Skeletal muscle tissue (tissue), 4 donors: ENCODE results near the gene LAMA2. TPM values are rescaled to one million over a fixed set of nuclear protein-coding genes. Genes with fewer than 3 reads are reported as not detected.
A peak's percentile ranks its signal among the peaks of the same experiment; 100 is the strongest.

Source experiments
- H3K27ac ChIP-seq: one replicate; pipeline ENCODE4 v1.7.0; 2013; ENCODE audit warnings: mild to moderate bottlenecking, low read depth, low read length, inconsistent platforms
- H3K27me3 ChIP-seq, 3 donors: one replicate each; pipeline ENCODE4 v1.7.0; 2013; ENCODE audit warnings: low read length in 3 of 3; ENCODE audit not compliant: control insufficient read depth in 3 of 3, insufficient read depth in 3 of 3
- H3K36me3 ChIP-seq, 3 donors: one replicate each; pipeline ENCODE4 v1.7.0; 2013; ENCODE audit warnings: low read length in 3 of 3; ENCODE audit not compliant: control insufficient read depth in 3 of 3, insufficient read depth in 3 of 3
- H3K4me1 ChIP-seq, 3 donors: one replicate each; pipeline ENCODE4 v1.7.0; 2013; ENCODE audit warnings: low read length in 3 of 3, mild to moderate bottlenecking in 3 of 3; ENCODE audit not compliant: control insufficient read depth in 3 of 3, insufficient read depth in 3 of 3
- H3K4me3 ChIP-seq, 3 donors: one replicate each; pipeline ENCODE4 v1.7.0; 2013; ENCODE audit warnings: low read length in 3 of 3
- H3K9ac ChIP-seq, 3 donors: one replicate each; pipeline ENCODE4 v1.7.0; 2013; ENCODE audit warnings: low read length in 3 of 3, mild to moderate bottlenecking in 3 of 3, moderate library complexity in 2 of 3, low read depth in 1 of 3
- H3K9me3 ChIP-seq, 3 donors: one replicate each; pipeline ENCODE4 v1.7.0; 2013; ENCODE audit warnings: low read length in 3 of 3; ENCODE audit not compliant: control insufficient read depth in 3 of 3
- total RNA-seq: library from RNA; depleted of rRNA; stranded (reverse); fragments of >200 nt; gene quantifications from one replicate; pipeline ENCODE4 v1.2.3, GENCODE V29; 2014
- donor health status: Osteomylitis.

Gene LAMA2, protein sequence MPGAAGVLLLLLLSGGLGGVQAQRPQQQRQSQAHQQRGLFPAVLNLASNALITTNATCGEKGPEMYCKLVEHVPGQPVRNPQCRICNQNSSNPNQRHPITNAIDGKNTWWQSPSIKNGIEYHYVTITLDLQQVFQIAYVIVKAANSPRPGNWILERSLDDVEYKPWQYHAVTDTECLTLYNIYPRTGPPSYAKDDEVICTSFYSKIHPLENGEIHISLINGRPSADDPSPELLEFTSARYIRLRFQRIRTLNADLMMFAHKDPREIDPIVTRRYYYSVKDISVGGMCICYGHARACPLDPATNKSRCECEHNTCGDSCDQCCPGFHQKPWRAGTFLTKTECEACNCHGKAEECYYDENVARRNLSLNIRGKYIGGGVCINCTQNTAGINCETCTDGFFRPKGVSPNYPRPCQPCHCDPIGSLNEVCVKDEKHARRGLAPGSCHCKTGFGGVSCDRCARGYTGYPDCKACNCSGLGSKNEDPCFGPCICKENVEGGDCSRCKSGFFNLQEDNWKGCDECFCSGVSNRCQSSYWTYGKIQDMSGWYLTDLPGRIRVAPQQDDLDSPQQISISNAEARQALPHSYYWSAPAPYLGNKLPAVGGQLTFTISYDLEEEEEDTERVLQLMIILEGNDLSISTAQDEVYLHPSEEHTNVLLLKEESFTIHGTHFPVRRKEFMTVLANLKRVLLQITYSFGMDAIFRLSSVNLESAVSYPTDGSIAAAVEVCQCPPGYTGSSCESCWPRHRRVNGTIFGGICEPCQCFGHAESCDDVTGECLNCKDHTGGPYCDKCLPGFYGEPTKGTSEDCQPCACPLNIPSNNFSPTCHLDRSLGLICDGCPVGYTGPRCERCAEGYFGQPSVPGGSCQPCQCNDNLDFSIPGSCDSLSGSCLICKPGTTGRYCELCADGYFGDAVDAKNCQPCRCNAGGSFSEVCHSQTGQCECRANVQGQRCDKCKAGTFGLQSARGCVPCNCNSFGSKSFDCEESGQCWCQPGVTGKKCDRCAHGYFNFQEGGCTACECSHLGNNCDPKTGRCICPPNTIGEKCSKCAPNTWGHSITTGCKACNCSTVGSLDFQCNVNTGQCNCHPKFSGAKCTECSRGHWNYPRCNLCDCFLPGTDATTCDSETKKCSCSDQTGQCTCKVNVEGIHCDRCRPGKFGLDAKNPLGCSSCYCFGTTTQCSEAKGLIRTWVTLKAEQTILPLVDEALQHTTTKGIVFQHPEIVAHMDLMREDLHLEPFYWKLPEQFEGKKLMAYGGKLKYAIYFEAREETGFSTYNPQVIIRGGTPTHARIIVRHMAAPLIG (N-terminal part only)
- 187 TPM for total RNA-seq

DNA sequence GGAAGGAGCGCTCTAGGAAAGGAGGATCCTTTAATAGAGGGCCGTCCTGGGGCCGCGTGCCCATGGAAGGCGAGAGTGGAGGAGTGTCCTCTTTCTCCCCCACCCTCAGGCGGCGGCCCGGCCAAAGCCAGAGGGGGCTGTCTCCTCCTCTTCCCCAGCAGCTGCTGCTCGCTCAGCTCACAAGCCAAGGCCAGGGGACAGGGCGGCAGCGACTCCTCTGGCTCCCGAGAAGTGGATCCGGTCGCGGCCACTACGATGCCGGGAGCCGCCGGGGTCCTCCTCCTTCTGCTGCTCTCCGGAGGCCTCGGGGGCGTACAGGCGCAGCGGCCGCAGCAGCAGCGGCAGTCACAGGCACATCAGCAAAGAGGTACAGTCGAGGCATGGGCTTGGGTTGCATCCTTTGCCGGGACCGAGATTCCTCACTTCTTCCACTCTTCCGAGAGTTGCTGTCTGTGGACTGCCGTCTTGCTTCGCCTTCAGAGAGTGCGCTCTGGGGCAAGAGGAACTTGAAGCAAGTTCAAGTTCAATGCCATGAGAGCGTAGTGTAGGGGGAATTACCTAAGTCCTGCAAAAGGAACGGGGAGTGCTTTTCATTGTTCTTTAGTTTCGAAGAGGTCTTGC is at the start of gene LAMA2:
Gene LAMA2 (plus strand): TSS at position 148 of the 621 bp plus-strand sequence. CDS start 108 bp downstream, at position 256.
- H3K4me3 ChIP-seq = peak within 1 kb of the TSS; percentile 92 to 94 (median 94)
- H3K27ac ChIP-seq = peak within 1 kb of the TSS; percentile 71
- H3K9me3 ChIP-seq = no peaks in the 10 kb centered on the region
- peaks cover 0 to 10% (median 6%) of the 10 kb centered on the region in 3 donors for H3K4me1 ChIP-seq
- H3K36me3 ChIP-seq = no peaks in the 10 kb centered on the region
- H3K27me3 ChIP-seq = no peaks in the 10 kb centered on the region
- peak within 1 kb of the TSS; percentile 81 to 91 (median 87) for H3K9ac ChIP-seq

DNA sequence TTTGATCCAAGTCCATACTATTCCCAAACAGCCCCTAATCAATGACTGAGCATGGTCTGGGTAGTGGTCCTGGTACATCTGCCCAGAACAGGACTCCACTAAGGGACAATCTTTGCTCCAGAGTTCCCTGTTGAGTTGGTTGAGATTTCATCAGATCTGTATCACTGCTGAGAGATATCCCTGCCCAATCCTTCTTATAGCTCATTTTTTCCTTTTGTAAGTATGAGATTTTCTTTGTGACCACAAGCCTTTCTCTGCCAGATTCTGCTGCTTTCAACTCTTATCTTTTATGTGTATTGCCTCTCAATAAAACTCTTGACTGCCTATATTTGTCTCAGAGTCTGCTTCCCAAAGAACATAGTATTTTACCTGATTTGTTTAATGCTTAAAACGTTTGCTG is 46.2 kb upstream of the LAMA2 start:
- Histone ChIP-seq H3K4me3 (no peak overlapping the region), H3K27me3 (no peaks in the 10 kb centered on the region), H3K4me1 (no peaks in the 10 kb centered on the region), H3K27ac (no peak overlapping the region), H3K36me3 (no peaks in the 10 kb centered on the region), H3K9ac (no peak overlapping the region), H3K9me3 (no peaks in the 10 kb centered on the region)

DNA sequence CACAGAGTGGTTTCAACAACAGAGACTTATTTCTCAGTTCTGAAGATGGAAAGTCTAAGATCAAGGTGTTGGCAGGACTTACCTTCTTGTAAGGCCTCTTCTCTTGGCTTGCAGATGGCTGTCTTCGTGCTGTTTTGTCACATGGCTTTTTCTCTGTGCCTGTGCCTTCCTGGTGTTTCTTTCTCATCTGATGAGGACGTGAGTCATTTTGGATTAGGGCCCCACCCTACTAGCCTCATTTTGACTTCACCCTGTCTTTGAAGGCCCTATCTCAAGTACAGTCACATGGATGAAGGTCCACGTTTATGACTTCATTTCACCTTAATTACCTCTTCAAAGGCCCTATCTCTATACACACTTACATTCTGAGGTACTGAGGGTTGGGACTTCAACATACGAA is 41.4 kb upstream of the LAMA2 start:
- H3K9ac ChIP-seq = no peak overlapping the region
- H3K27ac ChIP-seq = no peak overlapping the region
- no peaks in the 10 kb centered on the region for H3K9me3 ChIP-seq
- H3K36me3 ChIP-seq = no peaks in the 10 kb centered on the region
- no peak overlapping the region for H3K4me3 ChIP-seq
- no peaks in the 10 kb centered on the region for H3K4me1 ChIP-seq
- no peaks in the 10 kb centered on the region for H3K27me3 ChIP-seq

DNA sequence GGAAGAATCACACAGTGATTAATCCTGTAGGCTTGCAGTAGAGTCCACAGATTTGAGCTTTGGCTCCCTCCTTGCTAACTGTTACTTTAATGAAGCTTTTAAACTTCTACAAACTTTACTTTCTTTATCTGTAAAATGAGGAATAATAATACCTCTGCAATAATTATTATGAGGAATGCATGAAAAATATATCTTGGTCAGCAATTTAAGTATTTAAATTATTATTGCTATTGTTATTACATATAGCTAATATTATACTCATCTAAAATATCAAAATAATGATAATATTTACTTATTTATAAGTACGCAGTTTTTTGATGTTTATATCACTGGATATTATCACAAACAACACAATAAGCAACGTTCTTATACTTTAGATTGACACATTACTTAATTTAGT is 38.3 kb upstream of the LAMA2 start:
- Histone ChIP-seq H3K4me3 (no peak overlapping the region), H3K27ac (no peak overlapping the region), H3K9ac (no peak overlapping the region), H3K36me3 (no peaks in the 10 kb centered on the region), H3K9me3 (no peaks in the 10 kb centered on the region), H3K27me3 (no peaks in the 10 kb centered on the region), H3K4me1 (no peaks in the 10 kb centered on the region)

DNA sequence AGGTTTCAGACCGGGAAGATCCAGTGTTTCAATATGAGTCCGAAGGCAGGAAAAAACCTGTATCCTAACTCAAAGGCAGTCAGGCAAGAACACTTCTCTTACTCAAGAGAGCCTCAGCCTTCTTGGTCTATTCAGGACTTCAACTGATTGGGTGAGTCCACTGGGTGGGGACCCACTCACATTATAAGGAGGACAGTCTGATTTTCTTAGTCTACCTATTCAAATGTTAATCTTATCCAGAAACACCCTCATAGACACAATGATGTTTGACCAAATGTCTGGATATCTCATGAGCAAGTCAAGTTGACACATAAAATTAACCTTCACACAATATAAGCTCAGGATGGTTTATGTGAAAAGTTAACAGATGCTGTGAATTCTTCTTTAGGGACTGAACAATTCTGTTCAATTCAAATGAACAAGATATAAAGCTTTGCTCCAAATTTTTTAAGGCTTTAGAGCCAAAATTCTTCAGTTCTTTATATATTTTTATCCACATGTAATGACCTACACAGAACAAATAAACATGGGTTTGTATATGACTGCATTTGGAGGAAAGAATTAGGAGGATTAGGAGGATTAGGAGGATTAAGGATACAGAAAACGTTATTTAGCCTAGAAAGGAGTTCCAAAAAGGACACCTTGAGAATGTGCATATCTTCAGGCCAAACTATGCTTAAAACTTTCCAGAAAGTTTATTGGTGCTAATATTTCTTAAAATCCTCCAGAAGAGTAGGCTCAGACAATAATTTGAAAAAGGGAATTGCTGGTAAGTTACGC is 35.3 kb upstream of the LAMA2 start:
- H3K9me3 ChIP-seq = no peaks in the 10 kb centered on the region
- no peak overlapping the region for H3K4me3 ChIP-seq
- H3K27ac ChIP-seq = no peak overlapping the region
- H3K36me3 ChIP-seq = no peaks in the 10 kb centered on the region
- no peak overlapping the region for H3K9ac ChIP-seq
- H3K27me3 ChIP-seq = no peaks in the 10 kb centered on the region
- H3K4me1 ChIP-seq = no peaks in the 10 kb centered on the region

DNA sequence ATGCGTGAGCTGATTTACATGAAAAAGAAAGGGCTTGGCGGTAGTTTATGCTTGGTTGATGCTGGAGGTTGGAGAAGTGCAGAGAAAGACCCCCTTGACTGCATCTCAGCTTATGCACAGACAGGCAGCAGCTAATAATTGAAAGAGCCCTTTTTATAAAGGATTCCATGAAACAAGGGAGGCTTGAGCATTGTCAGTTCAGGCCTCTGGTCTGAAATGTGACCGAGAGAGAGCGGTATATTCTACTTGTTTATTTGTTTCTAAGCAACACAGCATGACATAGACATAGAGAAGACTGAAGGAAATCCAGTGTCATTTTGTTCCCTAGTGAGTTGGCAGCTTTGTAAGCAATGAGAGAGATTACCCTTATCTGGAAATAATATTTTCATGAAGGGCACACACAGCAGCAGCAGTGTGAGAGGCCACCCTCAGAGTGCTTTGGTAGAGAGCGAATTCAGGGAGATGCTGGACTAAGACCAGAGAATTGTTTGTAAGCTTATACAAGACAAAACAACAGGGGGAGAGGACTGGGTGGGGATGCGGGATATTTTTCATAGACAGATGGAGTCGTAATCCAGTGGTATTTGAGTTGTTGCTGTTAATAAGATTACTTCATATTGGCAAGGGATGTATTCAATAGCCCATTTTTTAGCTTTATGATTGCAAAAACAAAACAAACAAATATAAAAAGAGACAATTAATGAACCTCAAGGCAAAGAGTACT is 34.6 kb upstream of the LAMA2 start:
- Histone ChIP-seq H3K4me1 (no peaks in the 10 kb centered on the region), H3K9me3 (no peaks in the 10 kb centered on the region), H3K36me3 (no peaks in the 10 kb centered on the region), H3K27me3 (no peaks in the 10 kb centered on the region), H3K4me3 (no peak overlapping the region), H3K9ac (no peak overlapping the region), H3K27ac (no peak overlapping the region)

DNA sequence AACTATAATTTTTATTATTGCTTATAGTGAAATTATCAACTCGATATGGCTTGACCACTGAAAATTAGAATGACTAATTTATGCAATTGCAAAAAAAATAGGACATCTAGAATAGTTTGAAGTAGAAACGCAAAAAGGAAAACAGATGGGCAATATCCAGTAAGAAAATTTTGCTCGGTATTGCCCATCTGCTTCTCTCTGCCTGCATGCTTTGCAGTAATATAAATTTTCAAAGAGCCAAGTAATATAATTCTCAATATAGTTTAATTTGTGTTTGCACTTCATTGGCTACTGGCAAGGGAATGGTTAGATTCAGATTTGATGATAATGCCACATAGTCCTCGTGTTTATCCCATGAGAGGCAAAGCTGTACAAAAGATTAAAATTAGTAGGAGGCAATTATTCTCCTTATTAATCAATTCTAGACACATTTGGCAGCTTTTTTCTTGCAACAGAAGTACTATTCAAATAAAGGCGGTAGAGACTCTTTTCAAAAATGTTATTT is 27.3 kb upstream of the LAMA2 start:
- Histone ChIP-seq H3K27me3 (no peaks in the 10 kb centered on the region), H3K9ac (no peak overlapping the region), H3K36me3 (no peaks in the 10 kb centered on the region), H3K27ac (no peak overlapping the region), H3K4me1 (no peaks in the 10 kb centered on the region), H3K9me3 (no peaks in the 10 kb centered on the region), H3K4me3 (no peak overlapping the region)

DNA sequence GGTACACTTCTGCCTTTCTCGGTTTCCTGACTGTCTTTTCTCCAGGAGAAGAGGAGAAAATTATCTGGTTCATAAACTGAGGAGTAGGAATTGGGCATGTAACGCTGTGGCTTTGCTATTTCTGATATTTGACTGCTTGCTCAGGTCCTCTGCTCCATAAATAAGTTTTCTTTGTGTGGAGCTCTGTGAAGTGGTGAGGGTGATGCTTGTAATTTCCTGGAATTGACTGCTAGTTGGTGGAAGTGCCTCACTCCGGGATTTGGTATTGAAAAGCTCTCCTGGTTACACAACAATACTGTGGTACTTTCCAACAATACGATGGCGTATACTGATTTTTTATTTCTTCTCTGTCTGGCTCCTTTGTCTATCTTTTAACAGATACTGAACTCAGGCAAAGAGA is 25.1 kb upstream of the LAMA2 start:
- H3K27ac ChIP-seq = no peak overlapping the region
- no peaks in the 10 kb centered on the region for H3K9me3 ChIP-seq

More for the DNA sequence above, 25.1 kb upstream of the LAMA2 start:
- Histone ChIP-seq H3K36me3 (no peaks in the 10 kb centered on the region), H3K27me3 (no peaks in the 10 kb centered on the region), H3K4me1 (no peaks in the 10 kb centered on the region), H3K4me3 (no peak overlapping the region), H3K9ac (no peak overlapping the region)
